CD4-positive, alpha-beta T cell (primary cell): ENCODE data around the gene AGAP1. TPM values are rescaled to one million over a fixed set of nuclear protein-coding genes. Genes with fewer than 3 reads are reported as not detected.

Source experiments
- ATAC-seq: fragments of 200-7000 bp; cut with Tn5 transposase; one replicate; pipeline ENCODE4 v1.10.0; 2022; ENCODE audit warnings: mild to moderate bottlenecking; ENCODE audit not compliant: poor library complexity
- CTCF ChIA-PET: fragments of 350-600 bp; sonication (Branson Sonifier 250); formaldehyde crosslinking; loops from one replicate; lab custom pipeline; 2021; ENCODE audit warnings: antibody characterized with exemption, inconsistent platforms; lab: Charles Lee
- POLR2A ChIA-PET: fragments of 350-600 bp; sonication (Branson Sonifier 250); formaldehyde crosslinking; loops from one replicate; lab custom pipeline; 2021; ENCODE audit warnings: antibody characterized with exemption, inconsistent platforms; lab: Charles Lee
- DNase-seq, 14 experiments: peaks; one replicate each; pipeline ENCODE4 v3.0.0-alpha.2; 2013 to 2020; ENCODE audit warnings: mixed read lengths in 2 of 14
- H3K27ac ChIP-seq, 2 donors: one replicate each; pipeline versions ENCODE4 v1.5.1 to v1.7.0; 2013; ENCODE audit warnings: low read length in 2 of 2, low read depth in 1 of 2, mild to moderate bottlenecking in 1 of 2
- H3K27me3 ChIP-seq, 2 experiments: 1 replicate in 1 of 2; 2 replicates in 1 of 2; pipeline versions ENCODE4 v1.6.1 to v1.7.0; 2013; ENCODE audit warnings: low read length in 2 of 2, control low read depth in 1 of 2, mild to moderate bottlenecking in 1 of 2, moderate library complexity in 1 of 2; ENCODE audit not compliant: insufficient read depth in 2 of 2, control insufficient read depth in 1 of 2
- H3K36me3 ChIP-seq: one replicate; pipeline ENCODE4 v1.6.1; 2013; ENCODE audit warnings: low read length, control low read depth; ENCODE audit not compliant: insufficient read depth
- H3K4me1 ChIP-seq: one replicate; pipeline ENCODE4 v1.6.1; 2013; ENCODE audit warnings: low read length, control low read depth; ENCODE audit not compliant: insufficient read depth
- H3K4me3 ChIP-seq: one replicate; pipeline ENCODE4 v1.5.1; 2013; ENCODE audit warnings: mild to moderate bottlenecking, low read length, moderate library complexity
- H3K9me3 ChIP-seq, 2 experiments: 1 replicate in 1 of 2; 2 replicates in 1 of 2; pipeline versions ENCODE4 v1.6.1 to v1.7.0; 2013; ENCODE audit warnings: low read length in 2 of 2, mild to moderate bottlenecking in 2 of 2, control low read depth in 1 of 2, moderate library complexity in 1 of 2; ENCODE audit not compliant: control insufficient read depth in 1 of 2, insufficient read depth in 1 of 2
- H3K27ac Mint-ChIP-seq: one replicate; pipeline ENCODE4 v1.8.0; 2020; ENCODE audit warnings: mixed read lengths
- H3K27me3 Mint-ChIP-seq: one replicate; pipeline ENCODE4 v1.8.0; 2021; ENCODE audit warnings: mixed read lengths
- H3K36me3 Mint-ChIP-seq: one replicate; pipeline ENCODE4 v1.8.0; 2021; ENCODE audit warnings: low read depth, mixed read lengths
- H3K4me1 Mint-ChIP-seq: one replicate; pipeline ENCODE4 v1.8.0; 2021; ENCODE audit warnings: low read depth, mixed read lengths
- H3K4me3 Mint-ChIP-seq: one replicate; pipeline ENCODE4 v1.8.0; 2020; ENCODE audit warnings: mild to moderate bottlenecking, mixed read lengths
- H3K9me3 Mint-ChIP-seq: one replicate; pipeline ENCODE4 v1.8.0; 2020; ENCODE audit warnings: mixed read lengths
- intact Hi-C, 2 experiments: fragments of 100-400 bp; cut with DNase I in 1 of 2; cut with micrococcal nuclease in 1 of 2; formaldehyde crosslinking; loops; one replicate each; pipeline versions ENCODE4 v1.15.1 to v1.9.0; 2023 to 2025; cut with DNase I, micrococcal nuclease
- total RNA-seq, 174 experiments: library from RNA in 2 of 174; stranded (reverse) in 2 of 174; gene quantifications; one replicate each; pipeline ENCODE4 v1.2.3 and lab custom pipeline; 2021 to 2026
- TF ChIP-seq, protein P1 (sequence below): fragments of 200-600 bp; IDR thresholded peaks from one replicate; pipeline ENCODE4 v1.8.0; 2022; ENCODE audit warnings: antibody characterized with exemption, mild to moderate bottlenecking

The AGAP1 gene
- total RNA-seq, 2 experiments from 2014 or later: 2.6 to 3.1 TPM

DNA sequence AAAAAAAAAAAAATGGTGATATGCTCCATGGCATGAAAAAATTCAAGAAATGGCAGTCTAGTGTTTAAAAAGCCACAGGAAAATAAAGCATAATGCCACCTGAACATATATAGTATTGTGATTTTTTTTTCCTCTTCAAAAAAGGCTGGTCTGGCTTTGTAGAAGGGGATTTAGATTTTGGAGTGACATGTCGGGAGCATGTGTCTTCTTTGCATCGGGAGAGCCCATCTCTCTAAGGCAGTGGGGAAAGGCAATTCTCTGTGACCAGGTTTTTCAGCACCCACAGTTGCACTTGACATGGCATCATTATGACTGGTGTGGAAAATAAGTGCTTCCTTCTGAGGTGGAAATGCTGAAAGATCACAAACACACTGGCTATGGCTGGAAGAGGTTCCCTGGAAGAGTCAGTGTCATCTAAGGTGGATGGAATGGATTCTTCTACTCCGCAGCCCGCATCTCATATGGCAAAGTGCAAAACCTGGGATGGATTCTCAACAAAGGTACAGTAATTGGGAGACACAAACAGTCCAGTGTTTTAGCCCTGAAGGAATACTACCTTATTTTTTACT lies 172.5 kb downstream of the AGAP1 start:
- Mint-ChIP-seq H3K27ac (no peak overlapping the region), H3K4me1 (peaks cover 9% of the 10 kb centered on the region), H3K27me3 (peaks cover 68% of the 10 kb centered on the region), H3K36me3 (no peaks in the 10 kb centered on the region), H3K4me3 (no peak overlapping the region), H3K9me3 (no peaks in the 10 kb centered on the region)
- Histone ChIP-seq H3K4me1 (peaks cover 5% of the 10 kb centered on the region), H3K27me3 (peaks cover 25 to 34% of the 10 kb centered on the region in 2 experiments), H3K27ac (no peak overlapping the region), H3K36me3 (no peaks in the 10 kb centered on the region), H3K4me3 (peak overlapping the region; percentile 29), H3K9me3 (peaks cover 0 to 5% of the 10 kb centered on the region in 2 experiments)
- CTCF ChIA-PET: no interaction called here
- intact Hi-C loops: no loop called here
- peak in 3 of 14 experiments; percentile 56 to 63 (median 60) for DNase-seq
- TF ChIP-seq, protein P1, sequence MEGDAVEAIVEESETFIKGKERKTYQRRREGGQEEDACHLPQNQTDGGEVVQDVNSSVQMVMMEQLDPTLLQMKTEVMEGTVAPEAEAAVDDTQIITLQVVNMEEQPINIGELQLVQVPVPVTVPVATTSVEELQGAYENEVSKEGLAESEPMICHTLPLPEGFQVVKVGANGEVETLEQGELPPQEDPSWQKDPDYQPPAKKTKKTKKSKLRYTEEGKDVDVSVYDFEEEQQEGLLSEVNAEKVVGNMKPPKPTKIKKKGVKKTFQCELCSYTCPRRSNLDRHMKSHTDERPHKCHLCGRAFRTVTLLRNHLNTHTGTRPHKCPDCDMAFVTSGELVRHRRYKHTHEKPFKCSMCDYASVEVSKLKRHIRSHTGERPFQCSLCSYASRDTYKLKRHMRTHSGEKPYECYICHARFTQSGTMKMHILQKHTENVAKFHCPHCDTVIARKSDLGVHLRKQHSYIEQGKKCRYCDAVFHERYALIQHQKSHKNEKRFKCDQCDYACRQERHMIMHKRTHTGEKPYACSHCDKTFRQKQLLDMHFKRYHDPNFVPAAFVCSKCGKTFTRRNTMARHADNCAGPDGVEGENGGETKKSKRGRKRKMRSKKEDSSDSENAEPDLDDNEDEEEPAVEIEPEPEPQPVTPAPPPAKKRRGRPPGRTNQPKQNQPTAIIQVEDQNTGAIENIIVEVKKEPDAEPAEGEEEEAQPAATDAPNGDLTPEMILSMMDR: no peak
- ATAC-seq: no peak
- POLR2A ChIA-PET: no interaction called here

DNA sequence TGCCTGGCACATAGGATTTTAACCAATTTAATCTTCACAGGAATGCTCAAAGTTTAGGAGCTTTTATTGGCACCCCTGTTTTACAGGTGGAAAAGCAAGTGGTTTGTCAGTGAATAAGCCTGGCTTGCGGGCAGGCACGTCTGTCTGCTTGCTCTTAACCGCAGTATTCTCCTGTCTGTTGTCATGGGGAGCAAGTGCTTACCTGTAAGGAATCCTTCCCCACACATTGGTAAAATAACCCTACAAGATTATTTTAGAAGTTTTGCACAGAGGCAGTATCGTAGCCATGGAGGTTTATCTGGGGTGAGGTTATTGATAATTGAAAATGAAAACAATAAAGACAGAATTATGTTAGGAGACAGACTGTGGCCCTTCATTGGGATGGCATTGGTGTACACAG lies 174.9 kb downstream of the AGAP1 start:
- DNase-seq: no peak
- intact Hi-C loops: no loop called here
- H3K9me3 Mint-ChIP-seq: no peaks in the 10 kb centered on the region
- no peak overlapping the region for H3K27ac Mint-ChIP-seq
- Histone ChIP-seq H3K4me3 (no peak overlapping the region), H3K27me3 (peaks cover 32 to 49% of the 10 kb centered on the region in 2 experiments), H3K27ac (no peak overlapping the region), H3K4me1 (peaks cover 5% of the 10 kb centered on the region), H3K36me3 (no peaks in the 10 kb centered on the region), H3K9me3 (no peaks in the 10 kb centered on the region)
- no peak overlapping the region for H3K4me3 Mint-ChIP-seq
- ChIA-PET CTCF (no interaction called here), POLR2A (no interaction called here)
- peaks cover 67% of the 10 kb centered on the region for H3K27me3 Mint-ChIP-seq
- peaks cover 13% of the 10 kb centered on the region for H3K4me1 Mint-ChIP-seq
- H3K36me3 Mint-ChIP-seq: no peaks in the 10 kb centered on the region
- no peak for ATAC-seq
- TF ChIP-seq, protein P1: no peak

DNA sequence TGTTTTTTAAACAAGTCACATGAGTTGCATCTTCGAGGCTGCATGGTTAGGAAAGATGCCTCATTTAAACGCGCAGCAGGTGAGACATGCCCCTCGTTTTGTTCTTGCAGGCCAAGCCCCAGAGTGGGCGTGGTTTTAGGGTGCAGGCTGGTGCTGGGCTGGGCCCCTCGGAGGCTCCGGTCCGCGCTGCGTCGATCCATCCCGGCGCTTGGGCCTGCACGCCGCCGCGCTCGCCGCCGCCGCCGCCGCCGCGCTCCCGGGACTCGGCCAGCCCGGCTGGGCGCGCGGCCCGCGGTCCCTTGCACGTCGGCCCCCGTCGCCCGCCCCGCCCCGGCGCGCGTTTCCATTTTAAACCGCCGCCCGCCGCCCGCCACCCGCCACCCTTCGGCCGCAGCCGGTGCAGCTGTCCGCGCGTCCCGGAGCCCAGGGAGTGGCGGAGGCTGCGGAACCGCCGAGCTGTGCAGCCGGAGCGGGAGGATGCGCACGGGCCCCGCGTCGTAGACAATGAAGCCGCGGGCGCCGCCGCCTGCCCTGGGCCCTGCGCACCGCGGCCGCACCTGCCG lies 175.5 kb downstream of the AGAP1 start:
- H3K36me3 ChIP-seq: no peaks in the 10 kb centered on the region
- Mint-ChIP-seq H3K27me3 (peaks cover 72% of the 10 kb centered on the region), H3K4me3 (no peak overlapping the region), H3K36me3 (no peaks in the 10 kb centered on the region), H3K9me3 (no peaks in the 10 kb centered on the region), H3K4me1 (peaks cover 13% of the 10 kb centered on the region), H3K27ac (no peak overlapping the region)
- TF ChIP-seq, protein P1: no peak
- no peaks in the 10 kb centered on the region for H3K9me3 ChIP-seq
- POLR2A ChIA-PET: no interaction called here
- no peak overlapping the region for H3K27ac ChIP-seq
- H3K4me1 ChIP-seq: peaks cover 5% of the 10 kb centered on the region
- ATAC-seq: peak; percentile 48
- H3K4me3 ChIP-seq: no peak overlapping the region
- intact Hi-C loops: no loop called here
- peak in 7 of 14 experiments; percentile 2 to 70 (median 27) for DNase-seq
- CTCF ChIA-PET: no interaction called here
- H3K27me3 ChIP-seq: peaks cover 30 to 54% of the 10 kb centered on the region in 2 experiments
